Measurements from ENCODE around the gene AKT3. TPM values are rescaled to one million over a fixed set of nuclear protein-coding genes. Genes with fewer than 3 reads are reported as not detected.

The AKT3 gene
- total RNA-seq, 1 donor from 2014 or later = 36.2 TPM

DNA sequence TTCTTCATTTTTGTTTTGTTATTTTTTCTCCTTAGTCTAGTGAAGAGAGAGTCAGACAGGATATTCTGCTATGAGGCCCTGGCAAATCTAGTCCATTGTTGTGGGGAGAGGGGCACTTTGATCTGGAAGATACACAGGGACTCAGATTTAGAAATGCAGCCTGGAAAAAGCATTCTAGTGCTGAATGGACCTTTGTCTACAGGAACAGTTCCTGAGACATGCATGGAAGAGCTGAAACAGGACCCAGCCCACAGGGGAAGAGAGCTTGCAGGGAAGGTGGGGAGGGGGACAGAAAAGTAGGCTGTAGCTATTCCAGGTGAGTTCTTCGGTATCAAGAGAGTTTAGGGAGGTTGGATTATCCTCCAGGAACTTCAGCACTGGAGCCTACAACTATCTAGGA is 98.5 kb downstream of the AKT3 start:
- no peak overlapping the region for H3K9ac ChIP-seq
- peaks cover 25% of the 10 kb centered on the region for H3K4me1 ChIP-seq
- H3K4me3 Mint-ChIP-seq = no peak overlapping the region
- no peaks in the 10 kb centered on the region for H3K79me2 ChIP-seq (ENCODE audit: low read depth)
- no peaks in the 10 kb centered on the region for H3K27me3 ChIP-seq
- H3K27me3 Mint-ChIP-seq (ENCODE audit: insufficient read depth, low read depth) = no peaks in the 10 kb centered on the region
- H4K20me1 ChIP-seq (ENCODE audit: low read depth) = peaks cover 4% of the 10 kb centered on the region
- no peak overlapping the region for H3K27ac ChIP-seq
- no peak overlapping the region for H3K4me2 ChIP-seq
- DNase-seq (ENCODE audit: low spot score) = peak; percentile 11
- peaks cover 7% of the 10 kb centered on the region for H3F3A ChIP-seq (ENCODE audit: low read depth)
- H3K9me3 Mint-ChIP-seq = no peaks in the 10 kb centered on the region
- no peaks in the 10 kb centered on the region for H3K9me3 ChIP-seq (ENCODE audit: low read depth)
- no peaks in the 10 kb centered on the region for H3K36me3 ChIP-seq
- H3K36me3 Mint-ChIP-seq = peaks cover 2% of the 10 kb centered on the region
- peak overlapping the region; percentile 18 for H3K27ac Mint-ChIP-seq
- peaks cover 42% of the 10 kb centered on the region for H3K4me1 Mint-ChIP-seq
- TF ChIP-seq EZH2phosphoT487 (IDR thresholded peaks at IDR 0.05) = no peak
- TF ChIP-seq, protein P1, sequence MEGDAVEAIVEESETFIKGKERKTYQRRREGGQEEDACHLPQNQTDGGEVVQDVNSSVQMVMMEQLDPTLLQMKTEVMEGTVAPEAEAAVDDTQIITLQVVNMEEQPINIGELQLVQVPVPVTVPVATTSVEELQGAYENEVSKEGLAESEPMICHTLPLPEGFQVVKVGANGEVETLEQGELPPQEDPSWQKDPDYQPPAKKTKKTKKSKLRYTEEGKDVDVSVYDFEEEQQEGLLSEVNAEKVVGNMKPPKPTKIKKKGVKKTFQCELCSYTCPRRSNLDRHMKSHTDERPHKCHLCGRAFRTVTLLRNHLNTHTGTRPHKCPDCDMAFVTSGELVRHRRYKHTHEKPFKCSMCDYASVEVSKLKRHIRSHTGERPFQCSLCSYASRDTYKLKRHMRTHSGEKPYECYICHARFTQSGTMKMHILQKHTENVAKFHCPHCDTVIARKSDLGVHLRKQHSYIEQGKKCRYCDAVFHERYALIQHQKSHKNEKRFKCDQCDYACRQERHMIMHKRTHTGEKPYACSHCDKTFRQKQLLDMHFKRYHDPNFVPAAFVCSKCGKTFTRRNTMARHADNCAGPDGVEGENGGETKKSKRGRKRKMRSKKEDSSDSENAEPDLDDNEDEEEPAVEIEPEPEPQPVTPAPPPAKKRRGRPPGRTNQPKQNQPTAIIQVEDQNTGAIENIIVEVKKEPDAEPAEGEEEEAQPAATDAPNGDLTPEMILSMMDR (IDR thresholded peaks at IDR 0.05) = no peak
- no peak for TF ChIP-seq EZH2 (IDR thresholded peaks at IDR 0.05)
- no peak overlapping the region for H2AFZ ChIP-seq (replicated peaks)
- no peak overlapping the region for H3K4me3 ChIP-seq

DNA sequence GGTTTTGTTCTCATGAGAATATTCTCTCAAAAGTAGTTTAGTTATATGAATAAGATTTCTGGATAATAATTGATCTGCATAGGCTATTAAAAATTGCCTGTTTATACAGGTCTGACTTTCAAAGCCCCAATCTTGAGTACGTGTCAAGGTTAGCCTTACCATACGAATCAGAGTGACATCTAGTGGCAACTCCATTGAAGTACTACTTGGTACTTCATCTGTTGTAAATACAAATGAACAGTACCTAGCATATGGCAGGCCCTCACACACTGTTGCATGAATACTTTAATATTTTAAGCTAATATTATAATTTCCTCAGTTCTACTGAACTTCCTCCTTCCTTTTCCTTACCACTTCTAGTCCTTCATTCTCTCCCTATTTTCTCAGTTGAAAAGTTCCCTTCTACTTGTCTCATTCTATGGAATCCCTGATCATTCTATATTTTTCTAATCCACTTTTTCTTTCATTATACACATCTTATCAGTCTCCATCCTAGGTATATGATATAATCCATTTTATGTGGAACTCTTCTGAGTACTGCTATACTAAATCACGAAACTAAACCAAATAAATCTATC is 101.2 kb downstream of the AKT3 start:
- Histone ChIP-seq H3K4me2 (no peak overlapping the region), H3K27me3 (no peaks in the 10 kb centered on the region), H3K4me3 (no peak overlapping the region), H3K4me1 (peaks cover 38% of the 10 kb centered on the region), H3K9ac (no peak overlapping the region), H3K79me2 (ENCODE audit: low read depth) (no peaks in the 10 kb centered on the region), H3K36me3 (no peaks in the 10 kb centered on the region), H2AFZ (replicated peaks) (no peak overlapping the region), H4K20me1 (ENCODE audit: low read depth) (peaks cover 5% of the 10 kb centered on the region), H3F3A (ENCODE audit: low read depth) (peaks cover 8% of the 10 kb centered on the region), H3K27ac (no peak overlapping the region), H3K9me3 (ENCODE audit: low read depth) (no peaks in the 10 kb centered on the region)
- H3K27me3 Mint-ChIP-seq (ENCODE audit: insufficient read depth, low read depth) = no peaks in the 10 kb centered on the region
- no peak overlapping the region for H3K4me3 Mint-ChIP-seq
- H3K27ac Mint-ChIP-seq = no peak overlapping the region
- H3K4me1 Mint-ChIP-seq = peaks cover 61% of the 10 kb centered on the region
- H3K9me3 Mint-ChIP-seq = peaks cover 4% of the 10 kb centered on the region
- peak; percentile 74 for DNase-seq (ENCODE audit: low spot score)
- peaks cover 4% of the 10 kb centered on the region for H3K36me3 Mint-ChIP-seq
- TF ChIP-seq, protein P1 (IDR thresholded peaks at IDR 0.05) = peak; percentile 82
- TF ChIP-seq EZH2 (IDR thresholded peaks at IDR 0.05) = no peak

DNA sequence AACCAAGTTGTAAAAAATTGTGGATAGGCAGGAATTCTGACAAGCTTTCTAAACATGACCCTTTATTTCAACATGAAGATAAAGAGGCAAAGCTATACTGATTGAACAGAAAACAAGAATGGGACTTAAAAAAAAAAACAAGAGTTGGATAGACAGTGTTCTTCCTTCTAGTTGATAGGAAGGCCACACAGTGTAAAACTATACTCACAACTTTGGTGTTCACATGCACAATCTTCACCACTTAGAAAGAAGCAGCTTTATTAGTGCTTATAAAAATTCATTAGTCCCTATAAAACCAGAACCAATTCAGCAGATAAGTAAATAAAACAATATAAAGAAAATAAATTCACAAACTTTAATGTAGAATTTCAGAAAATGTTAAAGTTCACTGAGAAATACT is 101.8 kb downstream of the AKT3 start:
- peaks cover 8% of the 10 kb centered on the region for H3K36me3 Mint-ChIP-seq
- H4K20me1 ChIP-seq (ENCODE audit: low read depth) = peaks cover 5% of the 10 kb centered on the region
- peaks cover 10% of the 10 kb centered on the region for H3F3A ChIP-seq (ENCODE audit: low read depth)
- no peaks in the 10 kb centered on the region for H3K36me3 ChIP-seq
- H3K4me2 ChIP-seq = no peak overlapping the region
- no peaks in the 10 kb centered on the region for H3K27me3 ChIP-seq
- H3K9me3 Mint-ChIP-seq = peaks cover 8% of the 10 kb centered on the region
- peaks cover 38% of the 10 kb centered on the region for H3K4me1 ChIP-seq
- no peak overlapping the region for H3K9ac ChIP-seq
- H2AFZ ChIP-seq (replicated peaks) = no peak overlapping the region
- H3K4me3 Mint-ChIP-seq = no peak overlapping the region
- no peak overlapping the region for H3K27ac Mint-ChIP-seq
- H3K27ac ChIP-seq = no peak overlapping the region
- H3K79me2 ChIP-seq (ENCODE audit: low read depth) = no peaks in the 10 kb centered on the region
- no peak for DNase-seq (ENCODE audit: low spot score)
- no peaks in the 10 kb centered on the region for H3K9me3 ChIP-seq (ENCODE audit: low read depth)
- no peak for TF ChIP-seq EZH2 (IDR thresholded peaks at IDR 0.05)
- TF ChIP-seq, protein P1 (IDR thresholded peaks at IDR 0.05) = no peak
- TF ChIP-seq EZH2phosphoT487 (IDR thresholded peaks at IDR 0.05) = no peak
- H3K4me1 Mint-ChIP-seq = peaks cover 56% of the 10 kb centered on the region
- no peaks in the 10 kb centered on the region for H3K27me3 Mint-ChIP-seq (ENCODE audit: insufficient read depth, low read depth)
- no peak overlapping the region for H3K4me3 ChIP-seq

Data from neural progenitor cell (in vitro differentiated cells).